Sigmoid colon (tissue), 7 donors: ENCODE measurements around the gene SORCS2. TPM values are rescaled to one million over a fixed set of nuclear protein-coding genes. Genes with fewer than 3 reads are reported as not detected.

Experiments used
- DNase-seq: peaks from one replicate; pipeline ENCODE4 v3.0.0-alpha.2; 2019
- H3K27ac ChIP-seq, 4 donors: fragments of 200-600 bp; sonication (generic); one replicate each; pipeline ENCODE4 v1.5.1; 2016 to 2019; ENCODE audit warnings: mild to moderate bottlenecking in 1 of 4
- H3K27me3 ChIP-seq, 3 donors: fragments of 200-600 bp; sonication (generic); one replicate each; pipeline ENCODE4 v1.5.1; 2019; ENCODE audit warnings: mild to moderate bottlenecking in 1 of 3
- H3K36me3 ChIP-seq, 4 donors: fragments of 200-600 bp; sonication (generic); one replicate each; pipeline ENCODE4 v1.5.1; 2016 to 2019
- H3K4me1 ChIP-seq, 4 donors: fragments of 200-600 bp; sonication (generic); one replicate each; pipeline ENCODE4 v1.5.1; 2017 to 2019
- H3K4me3 ChIP-seq, 4 donors: fragments of 200-600 bp; sonication (generic); one replicate each; pipeline ENCODE4 v1.5.1; 2017 to 2019; ENCODE audit warnings: mild to moderate bottlenecking in 2 of 4, moderate library complexity in 1 of 4
- H3K9me3 ChIP-seq, 4 donors: fragments of 200-600 bp in 3 of 4; sonication (generic) in 3 of 4; one replicate each; pipeline versions ENCODE4 v1.5.1 to v1.6.1; 2013 to 2019
- EP300 ChIP-seq, 4 donors: sonication (generic); formaldehyde crosslinking; IDR thresholded peaks; one replicate each; pipeline ENCODE4 v1.6.1; 2017; ENCODE audit warnings: antibody characterized with exemption in 4 of 4
- POLR2A ChIP-seq, 2 donors: fragments of 450-650 bp; IDR thresholded peaks; one replicate each; pipeline ENCODE4 v1.6.1; 2016; ENCODE audit warnings: antibody characterized with exemption in 2 of 2, mild to moderate bottlenecking in 2 of 2, moderate library complexity in 2 of 2
- POLR2AphosphoS5 ChIP-seq, 4 donors: sonication (generic); formaldehyde crosslinking; IDR thresholded peaks; one replicate each; pipeline ENCODE4 v1.6.1; 2017; ENCODE audit warnings: antibody characterized with exemption in 4 of 4
- WGBS, 2 donors: extraction: QIAGEN DNeasy Blood & Tissue Kit; methylation state at CpG; one replicate each; pipeline ENCODE4 v1.1.7; 2013; 5-methylcytosine and 5-hydroxymethylcytosine counted together
- intact Hi-C: fragments of 100-400 bp; cut with DNase I; formaldehyde crosslinking; loops from one replicate; pipeline ENCODE4 v1.15.1; 2023
- polyA plus RNA-seq, 3 donors: library from polyadenylated mRNA; stranded (reverse); fragments of 200-250 nt; gene quantifications; one replicate each; pipeline ENCODE4 v1.2.3, GENCODE V29; 2013
- total RNA-seq, 4 donors: library from RNA; depleted of rRNA; stranded (reverse); fragments of >200 nt; gene quantifications; one replicate each; pipeline ENCODE4 v1.1.0, GENCODE V29; 2016
- TF ChIP-seq, protein P1 (sequence below), 4 experiments: fragments of 450-650 bp in 3 of 4; fragments of 200-600 bp in 1 of 4; IDR thresholded peaks; one replicate each; pipeline ENCODE4 v1.5.1; 2016 to 2019; ENCODE audit warnings: antibody characterized with exemption in 4 of 4, mild to moderate bottlenecking in 3 of 4, moderate library complexity in 2 of 4
- donor health status: healthy with polysubstance abuse.
- donor health status: Bipolar disorder and iron deficiency.
- donor health status: healthy.

SORCS2 gene
- total and polyA plus RNA-seq, 7 donors: 1.8 to 6.4 (median 3.9) TPM; not detected in 2

DNA sequence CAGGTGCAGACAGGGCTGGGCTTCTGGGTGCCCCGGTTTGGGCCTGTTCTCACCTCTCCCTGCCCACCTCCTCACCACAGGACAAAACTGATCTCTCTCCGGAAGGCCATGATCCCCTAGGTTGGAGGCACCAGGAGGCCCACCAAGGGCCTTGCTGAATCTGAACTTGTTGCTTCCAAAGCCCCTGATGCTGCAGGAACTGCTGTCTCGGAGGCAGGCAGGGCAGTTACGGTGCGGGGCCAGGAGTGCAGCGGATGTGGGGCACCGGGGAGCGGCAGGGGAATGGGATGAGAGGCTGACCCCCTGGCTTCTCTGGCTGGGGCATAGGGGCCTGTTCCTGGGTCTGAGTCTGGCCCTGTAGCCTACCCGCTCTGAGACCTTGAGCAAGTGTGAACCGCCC is 342.8 kb downstream of the SORCS2 start:
- WGBS, 2 donors: 86 to 92% methylated on average over 10 of the region's 10 CpGs
- H3K27me3 ChIP-seq: no peaks in the 10 kb centered on the region
- DNase-seq: no peak
- no peaks in the 10 kb centered on the region for H3K4me1 ChIP-seq
- H3K4me3 ChIP-seq: no peak overlapping the region
- intact Hi-C loops: no loop called here
- TF ChIP-seq, protein P1, sequence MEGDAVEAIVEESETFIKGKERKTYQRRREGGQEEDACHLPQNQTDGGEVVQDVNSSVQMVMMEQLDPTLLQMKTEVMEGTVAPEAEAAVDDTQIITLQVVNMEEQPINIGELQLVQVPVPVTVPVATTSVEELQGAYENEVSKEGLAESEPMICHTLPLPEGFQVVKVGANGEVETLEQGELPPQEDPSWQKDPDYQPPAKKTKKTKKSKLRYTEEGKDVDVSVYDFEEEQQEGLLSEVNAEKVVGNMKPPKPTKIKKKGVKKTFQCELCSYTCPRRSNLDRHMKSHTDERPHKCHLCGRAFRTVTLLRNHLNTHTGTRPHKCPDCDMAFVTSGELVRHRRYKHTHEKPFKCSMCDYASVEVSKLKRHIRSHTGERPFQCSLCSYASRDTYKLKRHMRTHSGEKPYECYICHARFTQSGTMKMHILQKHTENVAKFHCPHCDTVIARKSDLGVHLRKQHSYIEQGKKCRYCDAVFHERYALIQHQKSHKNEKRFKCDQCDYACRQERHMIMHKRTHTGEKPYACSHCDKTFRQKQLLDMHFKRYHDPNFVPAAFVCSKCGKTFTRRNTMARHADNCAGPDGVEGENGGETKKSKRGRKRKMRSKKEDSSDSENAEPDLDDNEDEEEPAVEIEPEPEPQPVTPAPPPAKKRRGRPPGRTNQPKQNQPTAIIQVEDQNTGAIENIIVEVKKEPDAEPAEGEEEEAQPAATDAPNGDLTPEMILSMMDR (IDR thresholded peaks at IDR 0.05): no peak
- TF ChIP-seq POLR2AphosphoS5 (IDR thresholded peaks at IDR 0.05): no peak
- TF ChIP-seq POLR2A (IDR thresholded peaks at IDR 0.05): no peak
- no peak for TF ChIP-seq EP300 (IDR thresholded peaks at IDR 0.05)
- H3K27ac ChIP-seq: no peak overlapping the region
- no peaks in the 10 kb centered on the region for H3K9me3 ChIP-seq
- H3K36me3 ChIP-seq: no peaks in the 10 kb centered on the region

- intact Hi-C loops: no loop called here
- Histone ChIP-seq H3K27ac (no peak overlapping the region), H3K9me3 (no peaks in the 10 kb centered on the region), H3K4me3 (no peak overlapping the region), H3K4me1 (no peaks in the 10 kb centered on the region), H3K36me3 (no peaks in the 10 kb centered on the region), H3K27me3 (no peaks in the 10 kb centered on the region)
- TF ChIP-seq POLR2AphosphoS5 (IDR thresholded peaks at IDR 0.05) (no peak), EP300 (IDR thresholded peaks at IDR 0.05) (no peak), POLR2A (IDR thresholded peaks at IDR 0.05) (no peak)
- TF ChIP-seq, protein P1 (IDR thresholded peaks at IDR 0.05): no peak
- DNase-seq: no peak
- 83% methylated on average over 11 of the region's 11 CpGs for WGBS, 2 donors
These were observed 343.3 kb downstream of the SORCS2 start for GRCh38 chr4:7535619-7536018.

- DNase-seq: no peak
- 80 to 90% methylated on average over 8 of the region's 8 CpGs for WGBS, 2 donors
- no peak for TF ChIP-seq EP300 (IDR thresholded peaks at IDR 0.05)
- no peak for TF ChIP-seq POLR2A (IDR thresholded peaks at IDR 0.05)
- TF ChIP-seq POLR2AphosphoS5 (IDR thresholded peaks at IDR 0.05): no peak
- TF ChIP-seq, protein P1 (IDR thresholded peaks at IDR 0.05): no peak
- Histone ChIP-seq H3K4me1 (no peaks in the 10 kb centered on the region), H3K36me3 (no peaks in the 10 kb centered on the region), H3K27ac (no peak overlapping the region), H3K27me3 (no peaks in the 10 kb centered on the region), H3K4me3 (no peak overlapping the region), H3K9me3 (no peaks in the 10 kb centered on the region)
- intact Hi-C loops: no loop called here
These were observed 344.5 kb downstream of the SORCS2 start for GRCh38 chr4:7536876-7537275.

GRCh38 chr4:7537853-7538400 is 345.6 kb downstream of the SORCS2 start:
- no peaks in the 10 kb centered on the region for H3K4me1 ChIP-seq
- H3K9me3 ChIP-seq: no peaks in the 10 kb centered on the region
- H3K27me3 ChIP-seq: no peaks in the 10 kb centered on the region
- TF ChIP-seq POLR2AphosphoS5 (IDR thresholded peaks at IDR 0.05) (no peak), POLR2A (IDR thresholded peaks at IDR 0.05) (no peak), EP300 (IDR thresholded peaks at IDR 0.05) (no peak)
- TF ChIP-seq, protein P1 (IDR thresholded peaks at IDR 0.05): no peak
- WGBS, 2 donors: 77% methylated on average over 8 of the region's 8 CpGs
- H3K27ac ChIP-seq: no peak overlapping the region
- intact Hi-C loops: no loop called here
- no peak for DNase-seq
- H3K36me3 ChIP-seq: no peaks in the 10 kb centered on the region
- H3K4me3 ChIP-seq: no peak overlapping the region

DNA sequence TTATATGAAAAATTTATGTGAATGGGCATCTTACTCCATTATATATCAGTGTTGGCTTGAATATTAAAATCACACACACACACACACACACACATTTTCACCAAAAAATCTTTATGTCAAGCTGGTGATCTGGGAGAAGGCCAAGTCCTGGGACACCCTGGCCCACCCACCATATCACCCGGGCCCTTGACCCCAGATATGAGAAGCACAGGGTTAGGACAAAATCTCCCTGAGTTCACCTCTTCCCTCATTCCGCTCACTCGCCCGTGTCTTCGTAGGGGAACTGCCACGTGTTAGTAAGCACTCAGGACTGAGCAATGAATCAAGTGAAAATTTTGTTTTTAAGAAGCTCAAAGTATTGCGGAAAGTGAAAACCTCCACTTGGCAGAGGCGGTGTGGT is 346.2 kb downstream of the SORCS2 start:
- no peaks in the 10 kb centered on the region for H3K9me3 ChIP-seq
- WGBS, 2 donors: 81 to 88% methylated on average over 8 of the region's 8 CpGs

More for the DNA sequence above, 346.2 kb downstream of the SORCS2 start:
- intact Hi-C loops: no loop called here
- no peak for DNase-seq
- TF ChIP-seq POLR2AphosphoS5 (IDR thresholded peaks at IDR 0.05) (no peak), EP300 (IDR thresholded peaks at IDR 0.05) (no peak), POLR2A (IDR thresholded peaks at IDR 0.05) (no peak)
- TF ChIP-seq, protein P1 (IDR thresholded peaks at IDR 0.05): no peak
- no peak overlapping the region for H3K4me3 ChIP-seq
- H3K4me1 ChIP-seq: no peaks in the 10 kb centered on the region
- no peaks in the 10 kb centered on the region for H3K27me3 ChIP-seq
- H3K27ac ChIP-seq: no peak overlapping the region
- no peaks in the 10 kb centered on the region for H3K36me3 ChIP-seq
